GM12891 (cell line): ENCODE data around the gene INTS2.

Experiments
- POLR2AphosphoS5 ChIP-seq: IDR thresholded peaks from 2 replicates; pipeline ENCODE4 v1.6.1; 2011; ENCODE audit warnings: low read depth, low read length, control low read depth
- POU2F2 ChIP-seq: IDR thresholded peaks from 2 replicates; pipeline ENCODE4 v1.6.1; 2011; ENCODE audit warnings: low read depth, mild to moderate bottlenecking, control low read depth, low read length, moderate library complexity
- TAF1 ChIP-seq: IDR thresholded peaks from 2 replicates; pipeline ENCODE4 v1.6.1; 2011; ENCODE audit warnings: low read depth, low read length, control low read depth

DNA sequence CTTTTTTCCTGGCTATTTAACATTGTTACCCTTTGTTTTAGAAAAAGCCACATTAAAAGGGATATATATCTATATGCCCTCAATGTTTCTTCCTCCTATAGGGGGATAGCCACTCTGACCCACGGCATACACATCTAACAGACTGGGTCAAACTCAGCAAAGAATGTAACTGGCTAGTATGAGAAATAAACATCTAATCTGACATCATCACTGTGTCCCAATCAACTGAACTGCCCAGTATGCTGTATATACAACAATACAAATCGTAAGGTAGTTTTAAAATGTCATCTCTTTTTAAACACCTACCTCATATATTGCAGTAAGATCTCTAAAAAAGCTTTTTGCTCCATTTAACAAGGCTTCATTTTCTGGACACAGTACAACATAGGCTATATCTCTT is 39.9 kb upstream of the INTS2 start:
- TF ChIP-seq POLR2AphosphoS5, result no peak
- no peak for TF ChIP-seq POU2F2
- TF ChIP-seq TAF1, result no peak
